ENCODE data around the gene RCBTB1.

RCBTB1 gene

DNA sequence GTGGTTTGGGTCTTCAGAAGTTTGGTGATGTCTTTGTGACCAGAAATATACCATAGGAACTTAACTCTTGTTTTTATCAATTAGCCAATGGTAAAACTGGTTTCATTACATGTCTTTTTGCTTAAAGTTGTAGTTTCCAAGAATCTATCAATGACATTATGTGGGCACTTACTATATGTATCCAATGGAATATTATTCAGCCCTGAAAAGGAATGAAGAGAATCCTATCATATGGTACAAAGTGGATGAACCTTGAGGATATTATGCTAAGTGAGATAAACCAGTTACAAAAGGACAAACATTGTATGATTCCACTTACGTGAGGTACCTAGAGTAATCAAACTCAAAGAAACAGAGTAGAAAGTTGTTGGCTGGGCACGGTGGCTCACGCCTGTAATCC, 26.4 kb downstream of the RCBTB1 start:
- no peak for DNase-seq (ENCODE audit: low spot score)

DNA sequence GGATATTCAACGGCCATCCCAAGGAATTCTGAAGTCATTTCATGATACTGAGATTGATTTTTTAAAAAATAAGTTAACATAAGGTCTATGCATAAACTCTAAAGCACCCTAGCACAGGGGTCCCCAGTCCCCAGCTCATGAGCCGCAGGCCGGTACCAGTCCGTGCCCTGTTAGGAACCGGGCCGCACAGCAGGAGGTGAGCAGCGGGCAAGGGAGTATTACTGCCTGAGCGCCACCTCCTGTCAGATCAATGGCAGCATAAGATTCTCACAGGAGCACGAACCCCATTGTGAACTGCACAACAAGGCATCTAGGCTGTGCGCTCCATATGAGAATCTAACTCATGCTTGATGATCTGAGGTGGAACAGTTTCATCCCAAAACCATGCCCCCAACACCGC, 31.0 kb downstream of the RCBTB1 start:
- DNase-seq (ENCODE audit: low spot score), result no peak

DNA sequence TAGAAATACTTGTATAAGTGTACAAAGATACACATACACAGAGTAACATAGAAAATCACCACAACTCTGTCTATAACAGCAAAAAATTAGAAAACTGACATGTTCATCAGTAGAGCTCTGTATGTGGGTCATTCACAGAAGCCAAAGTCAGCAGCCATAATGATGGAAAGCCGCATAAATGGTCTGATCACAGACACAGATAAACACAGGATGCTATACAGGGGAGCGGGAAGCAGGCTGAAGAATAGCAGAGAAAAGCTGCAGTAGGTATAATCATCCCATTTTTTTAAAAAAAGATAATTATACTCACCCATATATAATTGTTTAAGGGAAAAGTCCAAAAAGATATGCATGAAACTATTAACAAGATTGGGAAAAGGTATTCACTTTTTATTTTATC, 31.5 kb downstream of the RCBTB1 start:
- DNase-seq (ENCODE audit: low spot score), result no peak

DNA sequence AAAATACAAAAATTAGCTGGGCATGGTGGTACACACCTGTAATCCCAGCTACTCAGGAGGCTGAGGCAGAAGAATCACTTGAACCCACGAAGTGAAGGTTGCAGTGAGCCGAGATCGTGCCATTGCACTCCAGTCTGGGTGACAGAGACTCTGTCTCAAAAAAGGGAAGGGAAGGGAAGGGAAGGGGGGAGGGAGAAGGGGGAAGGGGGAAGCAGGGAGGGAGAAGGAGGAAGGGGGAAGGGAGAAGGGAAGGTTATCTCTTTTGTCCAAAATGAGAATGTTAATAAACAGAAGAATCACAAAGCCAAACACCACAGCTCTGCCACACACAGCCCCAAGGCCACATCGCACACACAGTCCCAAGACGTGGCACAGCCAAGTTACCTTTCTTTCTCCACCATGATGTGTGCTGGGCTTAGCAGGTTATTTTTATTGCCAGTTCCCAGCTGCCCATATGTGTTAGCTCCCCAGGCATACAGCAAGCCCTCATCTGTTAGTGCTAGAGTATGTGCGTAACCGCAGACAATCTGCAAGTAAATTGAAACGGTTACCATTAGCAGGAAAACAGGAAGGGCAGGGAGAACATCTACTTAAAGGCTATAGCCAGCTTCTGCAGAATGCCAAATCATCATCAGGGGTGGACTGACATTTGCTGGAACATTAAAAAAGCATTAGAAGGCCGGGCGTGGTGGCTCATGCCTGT, 34.3 kb downstream of the RCBTB1 start:
- no peak for DNase-seq (ENCODE audit: low spot score)

DNA sequence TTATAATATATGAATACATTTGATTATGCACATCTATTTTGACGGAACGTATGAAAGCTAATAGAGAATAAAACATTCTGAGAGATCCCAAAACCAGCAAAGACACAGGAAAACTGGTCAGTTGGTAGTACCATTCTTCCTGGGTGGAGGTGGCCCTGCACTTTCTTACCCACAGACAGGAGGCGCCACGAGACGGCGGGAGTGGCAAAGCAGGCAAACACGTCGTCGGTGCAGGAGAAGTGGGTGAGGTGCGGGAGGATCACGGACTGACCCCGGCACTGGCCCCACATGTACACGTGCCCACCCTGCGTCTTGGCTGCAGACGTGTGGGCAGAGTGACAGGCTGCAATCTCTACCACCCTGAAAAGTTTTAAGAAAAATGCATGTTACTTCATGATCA, 36.1 kb downstream of the RCBTB1 start:
- no peak for DNase-seq (ENCODE audit: low spot score)

DNA sequence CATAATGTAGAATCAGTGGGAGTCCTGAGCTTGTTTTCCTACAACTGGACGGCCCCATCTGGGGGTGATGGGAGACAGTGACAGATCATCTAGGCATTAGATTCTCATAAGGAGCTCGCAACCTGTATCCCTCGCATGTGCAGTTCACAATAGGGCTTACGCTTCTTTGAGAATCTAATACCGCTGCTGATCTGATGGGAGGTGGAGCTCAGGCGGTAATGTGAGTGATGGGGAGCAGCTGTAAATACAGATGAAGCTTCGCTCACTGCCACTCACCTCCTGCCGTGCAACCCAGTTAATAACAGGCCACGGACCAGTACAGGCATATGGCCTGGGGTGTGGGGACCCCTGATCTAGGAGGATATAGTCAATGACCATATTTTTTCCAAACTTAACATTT, 38.8 kb downstream of the RCBTB1 start:
- DNase-seq (ENCODE audit: low spot score), result no peak

DNA sequence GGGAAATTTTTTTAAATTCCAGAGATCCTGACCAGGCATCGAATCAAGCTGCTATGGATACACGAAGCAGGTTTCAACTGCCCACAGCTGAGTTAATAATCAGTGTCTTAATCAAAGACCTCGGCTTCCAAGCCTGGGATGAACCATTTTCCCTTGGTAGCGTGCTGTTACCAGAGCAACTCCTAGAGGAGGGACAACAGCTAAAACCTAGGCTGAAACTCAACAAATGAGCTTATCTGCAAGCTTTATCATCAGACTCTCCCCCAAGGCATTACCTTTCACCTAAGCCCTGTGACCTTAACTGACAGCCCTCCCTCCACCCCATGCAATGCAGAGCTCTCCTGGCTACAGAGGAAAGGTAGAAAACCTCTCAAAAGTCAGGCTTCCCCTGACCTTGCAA, 39.7 kb downstream of the RCBTB1 start:
- DNase-seq (ENCODE audit: low spot score), result no peak

DNA sequence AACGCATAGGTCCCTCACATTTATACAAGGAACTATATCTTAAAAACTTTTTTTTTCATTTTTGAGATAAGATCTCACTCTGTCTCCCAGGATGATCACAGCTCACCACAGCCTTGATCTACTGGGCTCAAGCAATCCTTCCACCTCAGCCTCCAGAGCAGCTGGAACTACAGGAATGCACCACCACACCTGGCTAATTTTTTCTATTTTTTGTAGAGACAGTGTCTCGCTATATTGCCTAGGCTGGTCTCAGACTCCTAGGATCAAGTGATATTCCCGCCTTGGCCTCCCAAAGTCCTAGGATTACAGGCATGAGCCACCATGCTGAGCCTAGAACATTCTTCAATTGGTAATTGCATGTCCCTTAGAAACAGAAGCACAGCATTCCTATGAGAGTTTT, 41.7 kb downstream of the RCBTB1 start:
- DNase-seq (ENCODE audit: low spot score), result no peak

DNA sequence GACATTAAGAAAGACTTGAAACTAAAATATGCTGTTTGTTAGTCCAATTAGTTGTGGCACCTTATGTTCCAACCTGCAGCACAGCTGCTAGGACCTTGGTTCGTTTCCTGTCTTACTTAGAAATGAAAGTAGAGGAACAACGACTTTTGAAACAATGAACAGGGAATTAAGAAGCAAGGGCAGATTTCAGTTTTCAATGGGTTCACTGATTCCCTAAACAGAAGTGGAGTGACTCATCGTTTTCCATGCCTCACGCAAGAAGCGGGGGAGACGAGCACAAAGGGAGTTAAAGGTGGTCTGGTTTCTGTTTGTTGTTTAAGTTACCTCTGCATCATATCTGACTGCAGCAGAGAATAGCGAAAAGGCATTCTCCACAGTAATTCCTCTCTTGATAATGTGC, 44.8 kb downstream of the RCBTB1 start:
- DNase-seq (ENCODE audit: low spot score), result no peak

DNA sequence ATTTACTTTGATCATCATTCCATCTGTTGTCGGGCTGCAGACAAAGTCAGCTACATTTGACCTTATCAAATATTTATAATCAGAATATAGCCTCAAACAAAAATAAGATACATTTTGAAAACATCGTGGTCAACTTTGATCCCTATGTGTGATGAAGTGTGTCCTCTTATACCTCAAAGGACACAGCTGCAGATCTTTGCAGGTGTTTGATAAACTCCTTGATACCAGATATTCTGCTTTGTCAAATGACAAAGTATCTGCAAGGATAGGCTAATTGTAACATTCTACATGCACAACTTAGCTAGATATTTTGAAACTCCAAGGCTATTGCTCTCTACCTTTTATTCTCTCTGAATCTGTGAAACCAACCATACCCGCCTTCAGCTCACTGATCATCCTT, 45.6 kb downstream of the RCBTB1 start:
- DNase-seq (ENCODE audit: low spot score), result no peak

DNA sequence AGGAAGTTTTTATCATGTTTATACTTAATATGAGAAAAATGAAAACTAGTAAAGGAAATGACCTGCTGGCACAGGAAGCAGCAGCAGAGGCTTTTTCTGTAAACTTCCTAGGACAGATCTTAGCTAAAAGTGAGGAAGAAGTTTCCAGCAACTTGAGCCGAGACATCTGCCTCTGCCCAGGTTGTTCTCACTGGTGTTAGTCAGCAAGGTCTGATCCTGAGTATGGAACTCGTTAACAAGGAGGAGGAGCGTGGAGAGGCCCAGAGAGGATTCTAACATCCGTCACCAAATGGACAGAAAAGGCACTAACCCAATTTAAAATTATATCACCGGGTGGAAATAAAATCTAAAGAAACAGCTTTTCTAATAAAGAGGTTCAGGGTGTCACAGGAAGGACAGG, 46.0 kb downstream of the RCBTB1 start:
- DNase-seq (ENCODE audit: low spot score), result no peak

DNA sequence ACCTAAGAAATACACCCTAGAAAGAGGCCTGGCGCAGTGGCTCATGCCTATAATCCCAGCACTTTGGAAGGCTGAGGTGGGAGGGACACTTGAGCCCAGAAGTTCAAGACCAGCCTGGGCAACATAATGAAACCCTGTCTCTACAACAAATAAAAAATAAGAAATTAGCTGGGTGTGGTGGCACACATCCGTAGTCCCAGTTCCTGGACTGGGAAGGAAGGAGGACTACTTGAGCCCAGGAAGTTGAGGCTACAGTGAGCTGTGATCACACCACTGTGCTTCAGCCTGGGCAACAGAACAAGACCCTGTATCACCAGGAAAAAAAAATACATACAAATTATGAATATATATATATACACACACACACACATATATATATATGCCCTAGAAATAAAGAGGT, 47.0 kb downstream of the RCBTB1 start:
- DNase-seq (ENCODE audit: low spot score), result no peak

DNA sequence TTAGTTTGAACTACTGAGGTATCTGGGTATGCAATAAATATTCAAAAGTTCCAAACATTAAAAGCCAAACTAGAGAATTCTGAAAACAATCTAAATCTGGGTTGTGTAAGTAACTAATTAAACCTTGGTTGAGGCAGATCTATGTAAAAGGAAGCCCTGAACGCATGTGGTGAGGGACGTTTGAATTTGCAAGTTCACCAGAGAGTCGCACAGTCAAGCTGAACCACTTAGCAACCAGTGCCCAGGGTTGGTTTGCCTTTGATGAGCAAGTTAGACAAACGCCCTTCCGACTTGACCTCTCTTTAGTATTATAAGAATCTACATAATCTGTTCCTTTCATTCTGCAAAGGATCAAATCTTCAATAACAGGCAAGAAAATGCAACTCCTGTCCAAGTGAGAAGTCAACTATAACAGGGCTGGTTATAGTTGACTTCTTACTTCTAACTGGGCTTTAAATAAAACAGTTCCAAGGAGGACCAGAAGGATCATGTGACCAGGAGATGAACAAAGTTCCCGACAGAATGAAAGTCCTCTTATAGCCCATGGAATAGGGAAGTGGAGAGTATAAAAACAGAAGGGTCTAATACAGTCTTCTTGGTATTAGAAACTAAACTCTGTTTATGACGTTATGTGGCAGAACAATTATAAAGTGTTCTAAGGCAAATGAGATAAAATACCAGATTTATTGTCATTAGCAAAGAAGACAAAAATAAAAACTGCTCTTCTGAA, 49.0 kb downstream of the RCBTB1 start:
- no peak for DNase-seq (ENCODE audit: low spot score)

DNA sequence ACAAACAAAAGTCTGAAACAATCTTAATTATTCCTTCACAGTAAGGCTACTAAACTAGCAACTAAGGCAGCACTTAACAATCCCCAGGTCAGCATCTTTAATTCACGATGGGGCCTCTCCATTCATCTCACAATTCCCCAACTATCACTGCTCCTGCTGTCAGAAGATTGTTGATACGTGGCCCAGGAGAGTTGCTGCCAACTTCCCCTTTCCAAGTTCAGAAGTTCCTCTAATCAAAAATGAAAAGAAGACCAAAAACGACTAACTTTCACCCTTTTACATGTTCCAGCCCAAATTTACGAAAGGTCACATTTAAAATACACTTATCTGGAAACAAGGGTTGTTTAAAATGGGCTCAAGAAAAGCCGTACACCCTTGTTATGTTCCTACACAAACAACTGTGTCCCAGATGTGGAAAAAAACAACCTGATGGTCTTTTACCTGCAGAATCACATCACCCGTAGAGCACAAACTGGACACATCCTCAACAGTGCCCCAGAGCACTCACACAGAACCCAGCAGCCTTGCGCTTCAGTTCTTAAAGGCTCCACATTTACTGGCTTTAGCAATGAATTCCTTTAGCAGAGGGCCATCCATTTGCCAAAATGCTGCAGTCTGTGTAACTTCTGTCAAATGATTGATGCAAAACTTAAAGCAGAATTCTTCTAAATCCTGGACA, 51.6 kb downstream of the RCBTB1 start:
- DNase-seq (ENCODE audit: low spot score), result no peak

DNA sequence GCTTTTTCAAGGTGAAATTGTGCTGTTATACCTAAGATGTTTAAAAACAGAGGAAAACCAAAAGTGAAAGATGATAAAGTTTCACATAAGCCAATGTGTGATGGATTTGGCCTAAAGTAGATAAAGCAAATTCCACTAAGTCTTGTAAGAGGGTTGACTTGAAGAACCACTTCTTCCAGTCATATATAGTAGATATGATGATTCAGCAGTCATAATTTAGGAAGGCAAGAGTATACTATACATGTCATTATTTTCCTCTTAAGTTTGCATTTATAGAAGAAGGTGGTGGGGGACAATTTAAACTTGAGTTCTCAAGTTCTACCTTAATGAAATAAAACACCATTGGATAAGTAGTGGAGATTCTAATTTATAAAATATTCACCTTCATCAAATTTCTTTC, 52.3 kb downstream of the RCBTB1 start:
- no peak for DNase-seq (ENCODE audit: low spot score)

DNA sequence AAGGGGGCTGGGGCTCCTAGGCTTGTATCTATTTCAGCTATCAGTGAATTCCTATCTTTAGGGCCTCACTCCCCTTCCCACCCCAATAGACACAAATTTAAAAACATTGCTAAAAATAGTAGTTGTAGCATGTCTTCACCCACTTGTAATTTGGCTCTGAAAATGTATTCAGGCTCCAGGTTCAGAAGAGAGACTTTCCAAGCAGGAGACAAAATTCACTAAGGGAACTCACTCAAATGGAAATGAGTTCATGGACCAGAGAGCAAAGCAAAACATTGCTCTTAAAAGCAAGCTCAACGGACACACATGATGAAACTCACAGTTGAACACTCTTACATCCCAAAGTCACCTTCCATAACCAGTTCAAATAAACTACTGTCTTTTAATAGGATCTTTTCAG, 52.8 kb downstream of the RCBTB1 start:
- DNase-seq (ENCODE audit: low spot score), result no peak

DNA sequence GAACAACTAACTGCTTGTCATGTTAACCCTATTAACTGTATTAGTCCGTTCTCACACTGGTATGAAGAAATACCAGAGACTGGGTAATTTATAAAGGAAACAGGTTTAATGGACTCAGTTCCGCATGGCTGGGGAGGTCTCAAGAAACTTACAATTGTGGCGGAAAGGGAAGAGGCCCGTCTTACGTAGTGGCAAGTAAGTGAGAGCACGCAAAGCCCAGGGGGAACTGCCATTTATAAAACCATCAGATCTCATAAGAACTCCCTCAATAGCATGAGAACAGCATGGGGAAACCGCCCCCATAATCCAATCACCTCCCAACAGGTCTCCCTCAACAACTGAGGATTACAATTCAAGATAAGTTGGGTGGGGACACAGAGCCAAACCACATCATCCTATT, 54.9 kb downstream of the RCBTB1 start:
- no peak for DNase-seq (ENCODE audit: low spot score)

DNA sequence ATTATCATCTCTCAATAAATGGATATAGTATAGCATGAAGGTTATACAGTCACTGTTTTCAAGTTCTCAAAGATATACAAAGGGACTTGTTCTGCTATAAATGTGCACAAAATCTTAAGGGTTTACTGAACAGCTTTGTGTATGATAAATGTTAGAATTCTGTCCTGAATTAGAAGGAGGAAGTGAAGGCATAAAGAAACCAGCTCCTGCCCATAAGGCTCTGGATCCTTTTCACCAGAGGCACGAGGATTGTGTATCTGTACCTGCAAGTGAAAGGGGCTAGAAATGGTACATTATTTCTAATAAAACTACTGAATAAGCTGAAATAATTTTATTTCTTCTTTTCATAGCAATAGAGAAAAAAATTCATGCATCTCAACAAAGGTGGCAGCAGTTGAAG, 57.2 kb downstream of the RCBTB1 start:
- DNase-seq (ENCODE audit: low spot score), result no peak

DNA sequence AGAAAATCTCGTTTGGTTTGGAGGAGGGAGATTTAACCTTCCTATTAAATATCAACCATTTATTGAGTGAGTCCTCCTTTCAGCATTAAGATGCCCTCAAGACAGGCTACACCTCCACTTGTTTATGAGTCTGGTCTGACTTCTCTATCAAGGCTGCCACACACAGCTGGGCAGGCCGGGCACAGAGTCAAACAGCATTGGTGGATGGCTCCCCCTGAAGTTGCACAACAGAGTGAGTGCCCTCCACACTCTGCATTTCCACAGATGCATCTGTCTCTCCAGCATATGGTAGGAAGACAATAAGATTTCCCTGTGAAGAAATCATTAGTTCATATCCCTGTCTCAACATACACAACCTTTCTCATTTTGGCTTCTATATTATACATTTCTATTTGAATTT, 58.2 kb downstream of the RCBTB1 start:
- no peak for DNase-seq (ENCODE audit: low spot score)

DNA sequence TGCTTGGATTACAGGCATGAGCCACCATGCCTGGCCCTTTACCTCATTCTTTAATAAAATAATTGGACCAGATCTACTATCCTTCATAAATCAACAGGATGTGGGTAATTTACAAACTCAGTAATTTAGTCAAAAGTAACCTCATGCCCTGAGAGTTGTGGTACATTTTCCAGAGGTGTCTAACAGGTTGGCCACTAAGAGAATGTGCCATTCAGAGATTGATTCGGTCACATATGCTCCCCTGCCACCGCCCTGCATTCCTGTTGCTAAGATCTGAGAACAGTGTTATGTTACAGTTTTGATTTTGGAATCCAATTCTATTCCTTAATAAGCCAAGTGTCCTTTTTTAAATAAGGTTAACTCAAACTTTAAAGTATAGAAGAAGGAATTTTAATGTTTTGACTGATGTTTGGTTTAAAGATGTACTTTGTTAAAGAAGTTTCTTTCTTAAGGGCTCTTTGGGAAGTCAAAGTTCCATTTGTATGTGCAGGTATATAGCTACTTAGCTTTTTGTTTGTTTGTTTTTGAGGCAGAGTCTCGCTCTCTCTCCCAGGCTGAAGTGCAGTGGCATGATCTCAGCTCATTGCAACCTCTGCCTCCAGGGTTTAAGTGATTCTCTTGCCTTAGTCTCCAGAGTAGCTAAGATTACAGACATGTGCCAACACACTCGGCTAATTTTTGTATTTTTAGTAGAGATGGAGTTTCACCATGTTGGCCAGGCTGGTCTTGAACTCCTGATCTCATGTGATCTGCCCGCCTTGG, 60.4 kb downstream of the RCBTB1 start:
- DNase-seq (ENCODE audit: low spot score), result no peak

DNA sequence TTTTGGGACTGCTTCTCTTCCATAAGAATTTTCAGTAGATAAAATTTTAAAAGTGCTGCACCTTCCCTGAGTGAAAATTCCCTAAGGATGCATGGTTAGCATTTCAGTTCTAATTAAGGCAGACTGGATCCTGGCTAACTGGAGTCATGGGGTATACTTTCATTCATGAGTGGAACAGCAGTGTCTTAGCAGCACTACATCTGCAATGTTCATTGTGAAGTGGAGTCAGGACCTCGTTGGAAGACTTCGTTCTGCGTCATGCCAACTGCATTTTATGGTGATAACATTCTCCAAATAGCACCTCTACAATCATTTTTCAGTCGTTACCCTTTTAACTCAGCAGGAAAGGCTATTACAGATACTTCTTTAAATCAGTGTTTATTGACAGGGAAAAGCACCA, 64.1 kb downstream of the RCBTB1 start:
- DNase-seq (ENCODE audit: low spot score), result no peak

DNA sequence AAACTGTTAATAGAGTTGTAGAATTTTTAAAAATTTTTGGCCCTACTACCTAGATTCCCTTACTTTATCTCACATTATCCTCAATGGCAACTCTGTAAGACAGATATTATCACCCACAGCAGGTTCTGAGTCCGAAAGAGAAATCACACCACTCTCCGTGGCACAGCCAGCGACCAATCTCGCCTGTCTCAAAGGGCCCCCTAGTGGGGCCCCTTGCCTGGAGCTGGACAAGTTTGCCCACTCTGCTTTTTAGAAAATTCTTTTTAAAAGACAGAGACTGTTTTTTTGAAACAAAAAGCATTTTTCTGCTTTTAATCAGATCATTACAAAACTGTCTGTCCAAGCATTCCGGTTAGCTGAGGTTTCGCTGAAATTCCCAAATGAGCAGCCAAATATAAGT, 67.9 kb downstream of the RCBTB1 start:
- DNase-seq (ENCODE audit: low spot score), result no peak

DNA sequence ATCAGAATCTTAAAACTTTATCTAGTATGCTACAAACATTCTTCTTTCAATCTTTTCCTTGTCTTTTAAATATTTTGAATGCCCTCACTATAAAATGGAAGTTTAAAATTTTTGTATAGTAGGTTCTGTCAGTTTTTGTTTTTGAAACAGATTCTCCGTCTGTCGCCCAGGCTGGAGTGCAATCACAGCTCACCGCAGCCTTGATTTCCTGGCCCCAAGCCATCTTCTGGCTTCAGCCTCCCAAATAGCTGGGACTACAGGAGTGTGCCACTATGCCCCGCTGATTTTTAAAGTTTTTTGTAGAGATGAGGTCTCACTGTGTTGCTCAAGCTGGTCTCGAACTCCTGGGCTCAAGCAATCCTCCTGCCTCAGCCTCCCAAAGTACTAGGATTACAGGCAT, 68.9 kb downstream of the RCBTB1 start:
- DNase-seq (ENCODE audit: low spot score), result no peak
